Activated CD8-positive, alpha-beta memory T cell treated with anti-CD3 and anti-CD28 coated beads, Interleukin-2, amount 10 ng/mL, durations not matched to agents 7 days and 5 days (primary cell): ENCODE data around the gene C16orf46. TPM values are rescaled to one million over a fixed set of nuclear protein-coding genes. Genes with fewer than 3 reads are reported as not detected.

Source experiments
- ATAC-seq: fragments of 150-1000 bp; cut with Tn5 transposase; one replicate; pipeline ENCODE4 v1.10.0; 2021; ENCODE audit warnings: moderate library complexity
- CTCF ChIA-PET: fragments of 350-600 bp; sonication (Branson Sonifier 250); formaldehyde crosslinking; loops from one replicate; lab custom pipeline; 2021; ENCODE audit warnings: antibody characterized with exemption; lab: Charles Lee
- DNase-seq: peaks from one replicate; pipeline ENCODE4 v3.0.0-alpha.2; 2020
- H3K27ac Mint-ChIP-seq: one replicate; pipeline ENCODE4 v1.8.0; 2021; ENCODE audit warnings: mild to moderate bottlenecking, mixed read lengths
- H3K27me3 Mint-ChIP-seq: one replicate; pipeline ENCODE4 v1.8.0; 2021; ENCODE audit warnings: mixed read lengths
- H3K36me3 Mint-ChIP-seq: one replicate; pipeline ENCODE4 v1.8.0; 2021; ENCODE audit warnings: mild to moderate bottlenecking, mixed read lengths
- H3K4me1 Mint-ChIP-seq: one replicate; pipeline ENCODE4 v1.8.0; 2021; ENCODE audit warnings: mixed read lengths
- H3K4me3 Mint-ChIP-seq: one replicate; pipeline ENCODE4 v1.8.0; 2021; ENCODE audit warnings: mild to moderate bottlenecking, moderate library complexity, mixed read lengths
- H3K9me3 Mint-ChIP-seq: one replicate; pipeline ENCODE4 v1.8.0; 2022; ENCODE audit warnings: low read depth, mixed read lengths
- total RNA-seq, 2 experiments: library from RNA; stranded (reverse); gene quantifications; one replicate each; pipeline ENCODE4 v1.2.3, GENCODE V29; 2021

The C16orf46 gene
- total RNA-seq, 2 experiments from 2014 or later = not detected

DNA sequence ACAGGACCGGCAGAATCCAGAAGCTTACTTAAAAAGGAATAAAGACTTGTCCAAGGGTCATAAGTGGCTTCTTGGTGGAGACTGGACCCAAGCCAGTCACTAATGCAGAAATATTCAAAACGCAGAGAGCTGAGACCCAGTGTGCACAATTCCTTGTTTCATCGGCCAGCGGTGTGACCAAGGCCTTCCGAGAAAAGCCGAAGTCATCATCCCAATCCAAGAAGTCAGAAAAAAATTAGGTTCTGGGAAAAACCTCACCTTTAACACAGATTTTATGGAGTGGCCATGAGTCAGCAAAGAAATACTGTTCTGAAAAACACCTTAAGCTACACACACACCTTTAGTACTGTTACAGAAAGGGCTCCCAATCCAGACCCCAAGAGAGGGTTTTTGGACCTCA, 20.2 kb upstream of the C16orf46 start:
- Mint-ChIP-seq H3K27ac (no peak overlapping the region), H3K36me3 (peaks cover 3% of the 10 kb centered on the region), H3K4me1 (peaks cover 12% of the 10 kb centered on the region), H3K9me3 (peaks cover 2% of the 10 kb centered on the region), H3K27me3 (no peaks in the 10 kb centered on the region), H3K4me3 (no peak overlapping the region)
- CTCF ChIA-PET = interaction anchor here (0.8 to 1.2 kb wide), 2 partner anchors 61 to 217 kb away, joined by 3 to 4 read pairs; partner anchors contain the start of genes ATMIN and GAN
- no peak for DNase-seq
- no peak for ATAC-seq

DNA sequence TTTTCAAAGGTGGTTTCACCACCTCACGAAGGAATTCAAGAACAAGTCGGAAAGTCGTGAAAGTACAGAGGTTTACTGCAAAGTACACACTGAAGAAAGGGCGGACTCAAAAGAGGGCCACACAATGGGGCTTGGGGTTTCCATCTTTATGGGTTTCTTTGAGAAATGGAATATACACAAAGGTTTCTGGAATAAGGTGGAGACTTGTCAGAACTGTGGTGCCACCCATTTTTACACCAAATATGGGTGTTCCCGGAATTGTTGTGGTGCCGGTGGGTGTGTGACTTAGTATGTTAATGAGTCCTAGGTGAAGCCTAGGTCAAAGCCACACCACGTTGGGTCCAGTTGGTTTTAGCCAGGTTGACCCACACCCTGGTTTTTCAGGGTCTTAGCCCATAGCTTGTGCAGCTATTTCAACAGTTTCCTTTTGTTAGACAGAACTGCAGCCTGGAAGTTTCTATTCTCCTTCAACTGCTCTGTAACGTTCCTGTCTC, 19.7 kb upstream of the C16orf46 start:
- Mint-ChIP-seq H3K4me3 (peak overlapping the region; percentile 49), H3K27me3 (no peaks in the 10 kb centered on the region), H3K4me1 (peaks cover 13% of the 10 kb centered on the region), H3K36me3 (peaks cover 3% of the 10 kb centered on the region), H3K9me3 (peaks cover 2% of the 10 kb centered on the region), H3K27ac (peak overlapping the region; percentile 63)
- DNase-seq = no peak
- CTCF ChIA-PET = interaction anchor here (0.8 to 1.2 kb wide), 2 partner anchors 61 to 218 kb away, joined by 3 to 4 read pairs; partner anchors contain the start of genes ATMIN and GAN
- ATAC-seq = no peak

DNA sequence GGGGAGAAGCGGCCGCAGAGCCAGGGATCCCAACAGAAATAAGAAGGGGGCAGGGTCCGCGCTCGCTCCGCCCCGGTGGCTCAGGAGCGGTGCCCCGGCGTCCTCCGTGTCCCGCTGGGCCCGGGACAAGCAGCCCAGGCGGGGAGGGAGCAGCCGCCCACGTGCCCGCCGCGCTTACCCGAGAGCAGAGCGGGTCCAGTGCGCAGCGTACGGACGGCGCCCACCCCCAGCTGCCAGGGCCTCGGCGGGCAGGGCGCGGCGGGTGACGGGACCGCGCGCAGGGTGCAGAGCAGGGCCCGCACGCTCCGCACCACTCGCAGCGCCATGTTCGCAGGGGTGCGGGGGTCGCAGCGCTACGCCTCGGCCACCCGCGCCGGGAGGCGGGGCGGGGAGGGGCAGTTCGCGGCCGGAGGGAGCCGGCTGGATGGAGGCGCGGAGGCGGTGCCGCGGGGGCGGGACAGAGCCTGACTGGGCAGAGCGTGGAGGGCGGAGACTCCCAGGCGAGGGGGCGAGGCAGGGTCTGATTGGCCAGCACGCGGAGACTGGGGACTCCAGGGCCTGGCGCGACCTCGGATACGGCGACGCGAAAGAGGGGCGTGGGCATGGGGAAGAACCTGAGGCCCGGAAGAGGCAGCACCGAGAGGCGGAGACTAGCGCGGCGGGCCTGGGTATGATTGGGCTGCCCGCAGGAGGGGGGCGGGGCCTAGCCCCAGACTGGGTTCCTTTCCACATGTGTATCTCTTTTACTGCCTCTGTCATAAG, 19.1 kb upstream of the C16orf46 start, which contains the start of gene GCSH:
TSS of gene GCSH (minus strand) at position 443 of the 762 bp plus-strand sequence. CDS start at position 326, 117 bp downstream.
- Mint-ChIP-seq H3K9me3 (peaks cover 2% of the 10 kb centered on the region), H3K4me3 (peak within 1 kb of the TSS; percentile 63), H3K4me1 (peaks cover 13% of the 10 kb centered on the region), H3K27ac (peak within 1 kb of the TSS; percentile 63), H3K36me3 (peaks cover 3% of the 10 kb centered on the region), H3K27me3 (no peaks in the 10 kb centered on the region)
- peak; percentile 99 for ATAC-seq
- CTCF ChIA-PET = no interaction called here
- peak; percentile 99 for DNase-seq

DNA sequence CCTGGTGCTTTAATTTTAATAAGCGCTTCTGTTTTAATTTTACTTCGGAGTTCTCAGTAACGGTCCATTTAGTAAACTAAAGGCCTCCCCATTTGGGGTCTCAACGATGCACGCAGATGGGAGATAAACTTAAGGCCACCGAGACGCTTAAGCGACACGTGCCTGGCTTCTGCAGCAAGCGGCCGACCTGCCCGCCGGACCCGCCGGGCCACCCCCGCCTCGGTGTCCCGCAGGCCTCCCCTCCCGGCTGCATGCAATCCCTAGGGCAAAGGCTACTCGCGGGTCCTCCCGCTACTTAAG, 18.6 kb upstream of the C16orf46 start:
- Mint-ChIP-seq H3K27me3 (no peaks in the 10 kb centered on the region), H3K27ac (no peak overlapping the region), H3K36me3 (peaks cover 3% of the 10 kb centered on the region), H3K4me1 (peaks cover 13% of the 10 kb centered on the region), H3K4me3 (peak overlapping the region; percentile 63), H3K9me3 (peaks cover 2% of the 10 kb centered on the region)
- DNase-seq (no peak), ATAC-seq (no peak)
- CTCF ChIA-PET = interaction anchor here (1.2 kb wide), 1 partner anchor 60 kb away, joined by 5 read pairs; the partner anchor contains the start of gene ATMIN

DNA sequence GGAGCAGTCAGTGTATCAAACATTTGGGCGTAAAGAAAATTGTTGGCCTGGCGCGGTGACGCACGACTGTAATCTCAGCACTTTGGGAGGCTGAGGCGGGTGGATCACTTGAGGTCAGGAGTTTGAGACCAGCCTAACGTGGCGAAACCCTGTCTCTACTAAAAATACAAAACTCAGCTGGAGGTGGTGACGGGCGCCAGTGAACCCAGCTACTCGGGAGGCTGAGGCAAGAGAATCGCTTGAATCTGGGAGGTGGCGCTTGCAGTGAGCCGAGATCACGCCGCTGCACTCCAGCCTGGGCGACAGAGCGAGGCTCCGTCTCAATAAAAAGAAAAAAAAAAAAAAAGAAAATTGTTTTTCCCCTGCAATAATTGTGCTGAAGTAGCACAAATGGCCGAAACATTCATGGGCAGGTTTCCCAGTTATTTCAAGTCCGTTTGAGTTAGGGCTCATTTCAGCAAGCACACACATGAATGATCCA, 17.8 kb upstream of the C16orf46 start:
- CTCF ChIA-PET = interaction anchor here (1.2 kb wide), 1 partner anchor 59 kb away, joined by 5 read pairs; the partner anchor contains the start of gene ATMIN
- Mint-ChIP-seq H3K27ac (no peak overlapping the region), H3K9me3 (peaks cover 2% of the 10 kb centered on the region), H3K36me3 (peaks cover 3% of the 10 kb centered on the region), H3K4me1 (peaks cover 13% of the 10 kb centered on the region), H3K27me3 (no peaks in the 10 kb centered on the region), H3K4me3 (peak overlapping the region; percentile 63)
- ATAC-seq (no peak), DNase-seq (no peak)

DNA sequence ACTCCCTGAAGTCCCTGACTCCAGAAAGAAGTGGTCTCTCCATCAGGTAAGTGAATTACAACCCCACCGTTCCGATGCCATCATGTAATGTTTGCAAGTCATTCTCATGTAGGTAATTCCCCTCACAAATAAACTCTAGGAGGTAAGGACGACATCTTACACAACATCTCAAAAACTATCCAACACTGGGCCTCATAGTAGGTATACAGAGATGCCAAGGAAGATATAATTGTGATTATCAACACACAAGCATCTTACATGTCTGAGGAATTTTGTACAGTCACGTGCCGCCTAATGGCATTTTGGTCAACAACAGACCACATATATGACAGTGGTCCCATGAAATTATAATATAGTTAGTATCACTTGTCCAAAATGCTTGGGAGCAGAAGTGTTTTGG, 11.8 kb upstream of the C16orf46 start:
- ATAC-seq (no peak), DNase-seq (no peak)
- Mint-ChIP-seq H3K27me3 (no peaks in the 10 kb centered on the region), H3K4me3 (no peak overlapping the region), H3K36me3 (peaks cover 4% of the 10 kb centered on the region), H3K9me3 (no peaks in the 10 kb centered on the region), H3K27ac (no peak overlapping the region), H3K4me1 (peaks cover 4% of the 10 kb centered on the region)
- CTCF ChIA-PET = interaction anchor here (1.3 kb wide), 1 partner anchor 53 kb away, joined by 3 read pairs; the partner anchor contains the start of gene ATMIN

DNA sequence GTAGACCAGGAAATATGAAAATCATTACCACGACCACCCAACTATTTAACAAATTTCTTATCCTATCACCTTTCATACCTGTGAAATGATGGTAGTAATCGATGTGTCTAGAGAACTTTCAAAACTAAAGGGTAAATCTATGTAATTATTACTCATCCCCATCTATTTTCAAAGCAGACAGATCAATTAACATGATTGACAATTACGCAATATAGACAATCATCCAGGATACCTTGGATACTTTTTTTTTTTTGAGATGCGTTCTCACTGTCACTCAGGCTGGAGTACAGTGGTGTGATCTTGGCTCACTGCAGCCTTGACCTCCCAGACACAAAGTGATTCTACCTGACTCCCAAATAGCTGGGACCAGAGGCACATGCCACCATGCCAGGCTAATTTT, 4.0 kb upstream of the C16orf46 start:
- Mint-ChIP-seq H3K9me3 (no peaks in the 10 kb centered on the region), H3K27me3 (no peaks in the 10 kb centered on the region), H3K27ac (no peak overlapping the region), H3K36me3 (peaks cover 2% of the 10 kb centered on the region), H3K4me3 (no peak overlapping the region), H3K4me1 (peaks cover 4% of the 10 kb centered on the region)
- CTCF ChIA-PET = interaction anchor here (1.1 kb wide), 1 partner anchor 45 kb away, joined by 3 read pairs; the partner anchor contains the start of gene ATMIN
- DNase-seq = no peak
- no peak for ATAC-seq

DNA sequence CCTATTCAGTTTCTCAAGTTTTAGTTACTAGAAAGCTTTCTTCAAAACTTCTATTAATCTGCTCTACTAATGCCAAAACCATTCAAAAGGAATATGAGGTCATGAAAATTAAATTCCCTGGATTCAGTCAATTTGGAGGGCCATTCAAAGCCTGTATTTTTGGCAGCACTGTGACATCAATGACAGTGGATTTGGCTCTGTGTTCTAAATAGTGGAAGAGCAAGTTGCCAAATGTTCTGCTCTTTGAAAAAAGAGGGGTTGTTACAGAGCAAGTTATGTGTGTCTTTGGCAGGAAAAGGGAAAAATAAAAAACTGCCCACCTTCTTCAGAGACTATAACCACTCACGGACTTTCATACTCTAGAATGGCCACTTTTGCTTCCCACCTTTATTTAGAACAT, 3.2 kb upstream of the C16orf46 start:
- CTCF ChIA-PET = interaction anchor here (1.3 kb wide), 1 partner anchor 45 kb away, joined by 9 read pairs; the partner anchor contains the start of gene ATMIN
- H3K27me3 Mint-ChIP-seq = no peaks in the 10 kb centered on the region

DNA sequence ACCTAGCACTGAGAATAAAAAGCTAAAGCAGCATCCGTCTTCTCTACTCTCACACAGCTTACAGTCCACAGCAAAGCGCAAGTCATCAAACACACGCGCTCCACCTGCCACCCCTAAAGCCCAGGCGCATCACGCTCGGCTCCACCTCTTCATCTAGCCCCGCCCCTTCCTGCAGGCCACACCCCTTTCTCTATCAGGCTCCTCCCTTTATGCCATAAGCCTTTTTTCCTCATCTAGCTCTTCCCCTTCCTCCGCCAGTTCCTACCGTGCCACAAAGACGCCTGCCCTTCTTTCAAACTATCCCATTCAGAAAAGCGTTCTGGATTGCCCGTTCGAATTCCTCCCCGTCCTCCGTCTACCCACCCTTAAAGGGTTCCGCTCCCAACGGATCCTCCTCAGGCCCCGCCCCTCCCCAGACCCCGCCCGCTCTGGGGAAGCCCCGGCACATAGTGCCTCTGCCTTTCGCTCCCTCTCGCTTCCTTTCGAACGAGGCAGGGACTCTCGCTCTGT, 417 bp downstream of the C16orf46 start:
- no peak overlapping the region for H3K4me3 Mint-ChIP-seq
- DNase-seq = peak; percentile 93
- H3K27me3 Mint-ChIP-seq = peaks cover 4% of the 10 kb centered on the region
- CTCF ChIA-PET = interaction anchor here (0.6 to 3.5 kb wide), 3 partner anchors 41 to 327 kb away, joined by 3 to 40 read pairs (median 3); partner anchors contain the start of gene ATMIN
- H3K27ac Mint-ChIP-seq = no peak overlapping the region
- no peaks in the 10 kb centered on the region for H3K36me3 Mint-ChIP-seq
- no peaks in the 10 kb centered on the region for H3K9me3 Mint-ChIP-seq
- peak; percentile 91 for ATAC-seq
- peaks cover 4% of the 10 kb centered on the region for H3K4me1 Mint-ChIP-seq

More for the DNA sequence above, 3.2 kb upstream of the C16orf46 start:
- Mint-ChIP-seq H3K4me1 (peaks cover 4% of the 10 kb centered on the region), H3K4me3 (no peak overlapping the region), H3K9me3 (no peaks in the 10 kb centered on the region), H3K27ac (no peak overlapping the region), H3K36me3 (peaks cover under 1% of the 10 kb centered on the region)
- DNase-seq (no peak), ATAC-seq (no peak)

DNA sequence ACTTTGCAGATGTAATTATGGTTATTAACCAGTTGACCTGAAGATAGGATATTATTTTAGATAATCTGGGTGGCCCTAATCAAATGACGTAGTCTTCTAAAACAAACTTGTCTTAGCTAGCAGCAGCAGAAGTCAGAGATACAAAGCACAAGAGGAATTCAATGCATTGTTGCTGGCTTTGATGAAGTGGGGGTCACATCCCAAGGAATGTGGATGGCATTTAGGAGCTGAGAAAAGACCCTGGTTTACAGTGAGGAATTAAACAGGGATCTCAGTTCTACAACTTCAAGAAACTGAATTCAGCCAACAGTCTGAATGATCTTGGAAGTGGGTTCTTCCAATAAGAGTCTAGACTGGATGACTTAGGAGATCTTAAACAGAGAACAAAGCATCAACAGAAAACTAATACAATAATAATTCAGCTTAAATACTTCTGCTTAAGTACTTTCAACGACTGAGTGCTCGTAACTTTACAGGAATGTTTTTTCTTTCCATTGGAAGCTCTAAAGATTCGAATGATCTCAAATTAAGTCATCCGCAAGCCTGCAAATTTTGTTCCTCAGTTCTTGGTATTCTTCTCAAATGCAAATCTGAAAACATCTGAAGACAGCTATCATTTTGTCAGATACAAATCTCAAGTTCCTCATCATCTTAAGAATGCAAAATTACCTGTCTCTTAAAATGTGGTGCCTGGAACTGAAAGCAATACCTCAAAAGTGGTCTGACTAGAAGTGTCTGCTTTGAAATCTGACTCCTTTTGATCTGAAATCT, 3.3 kb downstream of the C16orf46 start:
- no peak overlapping the region for H3K27ac Mint-ChIP-seq
- ATAC-seq (no peak), DNase-seq (no peak)
- CTCF ChIA-PET = interaction anchor here (1.1 to 2.0 kb wide), 3 partner anchors 31 to 38 kb away, joined by 3 to 11 read pairs (median 3); partner anchors contain the start of gene ATMIN
- peaks cover 4% of the 10 kb centered on the region for H3K27me3 Mint-ChIP-seq
- H3K36me3 Mint-ChIP-seq = no peaks in the 10 kb centered on the region
- H3K9me3 Mint-ChIP-seq = no peaks in the 10 kb centered on the region
- peaks cover 4% of the 10 kb centered on the region for H3K4me1 Mint-ChIP-seq
- H3K4me3 Mint-ChIP-seq = no peak overlapping the region

DNA sequence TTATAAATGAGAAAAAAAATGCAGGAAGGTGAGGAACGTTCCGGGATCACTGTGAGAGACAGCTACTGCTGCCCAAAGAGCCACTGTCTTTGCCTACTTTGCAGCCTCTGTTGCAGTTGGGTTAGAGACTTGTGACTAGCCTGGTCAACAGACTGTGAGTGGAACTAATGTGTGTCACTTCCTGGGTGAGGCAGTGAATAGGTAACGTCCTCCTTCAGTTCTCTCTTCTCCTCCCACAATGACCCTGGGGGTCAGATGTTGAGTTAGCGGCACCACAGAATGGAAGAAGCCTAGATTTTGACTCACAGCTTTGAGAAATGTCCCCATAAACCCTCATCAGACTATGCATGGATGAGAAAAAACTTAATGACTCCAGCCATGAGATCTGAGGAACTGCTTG, 5.2 kb downstream of the C16orf46 start:
- CTCF ChIA-PET = no interaction called here
- DNase-seq = no peak
- Mint-ChIP-seq H3K27me3 (peaks cover 4% of the 10 kb centered on the region), H3K36me3 (no peaks in the 10 kb centered on the region), H3K9me3 (no peaks in the 10 kb centered on the region), H3K4me1 (peaks cover 5% of the 10 kb centered on the region), H3K4me3 (no peak overlapping the region), H3K27ac (no peak overlapping the region)
- no peak for ATAC-seq

DNA sequence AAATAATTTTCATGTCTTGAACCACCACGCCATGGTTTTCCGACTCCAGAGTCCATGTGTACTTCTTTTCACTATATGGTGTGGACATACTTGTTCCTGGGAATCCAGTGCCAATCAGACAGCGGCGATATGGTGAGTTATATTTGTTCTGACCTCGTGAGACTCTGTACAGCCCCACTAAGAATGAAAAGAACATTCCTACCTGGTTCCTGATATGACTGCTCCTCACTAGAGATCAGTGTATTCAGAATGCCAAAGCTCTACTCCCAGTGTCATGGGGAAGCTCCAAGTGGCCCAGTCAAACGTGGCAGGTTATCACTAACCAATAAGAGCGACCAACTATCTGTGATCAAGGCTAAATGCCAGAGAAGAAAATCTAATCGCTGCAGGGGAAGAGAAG, 6.1 kb downstream of the C16orf46 start:
- no peaks in the 10 kb centered on the region for H3K9me3 Mint-ChIP-seq
- no peak overlapping the region for H3K4me3 Mint-ChIP-seq
- ATAC-seq (no peak), DNase-seq (no peak)
- H3K27ac Mint-ChIP-seq = no peak overlapping the region
- H3K4me1 Mint-ChIP-seq = peaks cover 8% of the 10 kb centered on the region
- CTCF ChIA-PET = no interaction called here
- H3K36me3 Mint-ChIP-seq = no peaks in the 10 kb centered on the region
- peaks cover 4% of the 10 kb centered on the region for H3K27me3 Mint-ChIP-seq

DNA sequence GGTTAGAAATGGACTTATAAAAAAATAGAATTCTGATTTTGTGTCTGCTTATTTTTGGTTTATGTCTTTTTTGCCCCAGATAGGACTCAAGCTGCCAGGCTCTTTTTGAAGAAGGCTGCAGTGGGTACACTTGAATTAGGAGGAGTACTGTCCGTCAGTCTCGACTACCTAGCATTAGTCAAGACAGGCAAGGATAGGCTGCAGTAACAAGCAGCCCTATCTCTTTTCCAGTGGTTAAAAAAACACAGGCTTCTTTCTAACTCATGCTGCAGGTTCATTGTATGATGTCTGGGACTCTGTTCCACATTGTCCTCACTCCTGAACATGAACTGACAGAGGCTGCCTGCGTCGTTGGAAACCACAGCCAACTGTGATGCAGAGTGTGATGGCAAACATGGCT, 8.0 kb downstream of the C16orf46 start:
- CTCF ChIA-PET = no interaction called here
- Mint-ChIP-seq H3K9me3 (no peaks in the 10 kb centered on the region), H3K4me1 (peaks cover 8% of the 10 kb centered on the region), H3K27ac (no peak overlapping the region), H3K27me3 (peaks cover 4% of the 10 kb centered on the region), H3K36me3 (no peaks in the 10 kb centered on the region), H3K4me3 (no peak overlapping the region)
- no peak for ATAC-seq
- DNase-seq = no peak
